Panc1 (cell line): Measurements from ENCODE around the gene TACR1. TPM values are rescaled to one million over a fixed set of nuclear protein-coding genes. Genes with fewer than 3 reads are reported as not detected.

Experiments used
- ATAC-seq: fragments of 200-7000 bp; cut with Tn5 transposase; 2 replicates; pipeline ENCODE4 v1.9.1; 2020; ENCODE audit warnings: mild to moderate bottlenecking, moderate library complexity
- BruUV-seq: library from RNA; stranded (reverse); fragments of 400-500 nt; replicated peaks from 2 replicates; lab custom pipeline; 2021; lab: Mats Ljungman, UMichigan
- CTCF ChIA-PET: fragments of 300-600 bp; sonication (Branson Sonifier 250); formaldehyde crosslinking; loops from one replicate; lab custom pipeline; 2022; ENCODE audit warnings: antibody characterized with exemption; lab: Charles Lee
- POLR2A ChIA-PET: fragments of 300-600 bp; sonication (Branson Sonifier 250); formaldehyde crosslinking; loops from one replicate; lab custom pipeline; 2022; ENCODE audit warnings: antibody characterized with exemption; lab: Charles Lee
- DNase-seq: peaks from one replicate; pipeline ENCODE4 v3.0.0-alpha.2; 2010; ENCODE audit warnings: low read depth, low spot score
- H3K27ac ChIP-seq: 2 replicates; pipeline ENCODE4 v1.5.1; 2011; ENCODE audit warnings: mild to moderate bottlenecking, low read length, inconsistent platforms
- H3K27me3 ChIP-seq: fragments of 200-500 bp; sonication (Bioruptor generic); 2 replicates; pipeline ENCODE4 v1.6.0; 2014; ENCODE audit warnings: low read length, inconsistent platforms; ENCODE audit not compliant: control insufficient read depth, insufficient read depth
- H3K36me3 ChIP-seq: fragments of 200-500 bp; sonication (Bioruptor generic); 2 replicates; pipeline ENCODE4 v1.5.1; 2014; ENCODE audit warnings: inconsistent platforms, mild to moderate bottlenecking, low read length, moderate library complexity; ENCODE audit not compliant: control insufficient read depth, insufficient read depth
- H3K4me1 ChIP-seq: 2 replicates; pipeline ENCODE4 v1.5.1; 2011; ENCODE audit warnings: inconsistent platforms, mild to moderate bottlenecking, low read length, moderate library complexity; ENCODE audit not compliant: control insufficient read depth, insufficient read depth
- H3K4me3 ChIP-seq, 2 experiments: 2 replicates each; pipeline ENCODE4 v1.5.1; 2011 to 2012; ENCODE audit warnings: low read depth in 2 of 2, low read length in 2 of 2, mild to moderate bottlenecking in 2 of 2, inconsistent platforms in 1 of 2, moderate library complexity in 1 of 2
- H3K9me3 ChIP-seq: fragments of 200-500 bp; sonication (Bioruptor generic); 2 replicates; pipeline ENCODE4 v1.5.1; 2014; ENCODE audit warnings: low read depth, mild to moderate bottlenecking, inconsistent platforms, low read length, moderate library complexity; ENCODE audit not compliant: control insufficient read depth, insufficient read depth
- CTCF ChIP-seq: fragments of 450-650 bp; IDR thresholded peaks from 2 replicates; pipeline ENCODE4 v1.5.1; 2017; ENCODE audit warnings: mild to moderate bottlenecking
- POLR2AphosphoS5 ChIP-seq: IDR thresholded peaks from 2 replicates; pipeline ENCODE4 v1.6.1; 2012; ENCODE audit warnings: mild to moderate bottlenecking, low read depth, low read length, moderate library complexity
- REST ChIP-seq, 2 experiments: IDR thresholded peaks; 2 replicates each; pipeline ENCODE4 v1.6.1; 2011 to 2012; ENCODE audit warnings: low read depth in 2 of 2, control low read depth in 1 of 2, low read length in 1 of 2, mild to moderate bottlenecking in 1 of 2, moderate library complexity in 1 of 2; ENCODE audit not compliant: insufficient read depth in 1 of 2
- SIN3A ChIP-seq: IDR thresholded peaks from 2 replicates; pipeline ENCODE4 v1.6.1; 2012; ENCODE audit warnings: low read depth, mild to moderate bottlenecking, low read length, moderate library complexity, borderline replicate concordance; ENCODE audit not compliant: insufficient read depth
- TCF7L2 ChIP-seq: IDR thresholded peaks from 2 replicates; pipeline ENCODE4 v1.6.1; 2011; ENCODE audit warnings: mild to moderate bottlenecking, low read depth, low read length, inconsistent platforms
- in situ Hi-C: cut with HindIII; loops from 2 replicates; pipeline ENCODE4 v1.10.0; 2016; ENCODE audit warnings: low sequenced_read_pairs, low pct_unique_long_range_greater_than_20kb
- intact Hi-C: fragments of 100-400 bp; cut with micrococcal nuclease; formaldehyde crosslinking; loops from one replicate; pipeline ENCODE4 v1.10.0; 2022; ENCODE audit not compliant: unreplicated experiment
- total RNA-seq: library from RNA; stranded (reverse); gene quantifications from one replicate; pipeline ENCODE4 v1.2.1, GENCODE V29; 2021; ENCODE audit not compliant: unreplicated experiment

Gene TACR1
- total RNA-seq, 1 experiment from 2014 or later: not detected

GRCh38 chr2:75155115-75155514 is 44.2 kb downstream of the TACR1 start:
- no peak for TF ChIP-seq POLR2AphosphoS5
- no peak for TF ChIP-seq TCF7L2
- TF ChIP-seq REST (IDR thresholded peaks at IDR 0.05; ENCODE audit: insufficient read depth in 1 of 2, low read depth in 2 of 2, low read length in 1 of 2): no peak
- TF ChIP-seq CTCF: no peak
- no peak for TF ChIP-seq SIN3A
- H3K4me1 ChIP-seq: no peaks in the 10 kb centered on the region
- BruUV-seq: no TSS peak
- ChIA-PET CTCF (interaction anchor here (0.7 kb wide), 1 partner anchor 164 kb away, joined by 11 read pairs; no protein-coding TSS in a partner anchor), POLR2A (no interaction called here)
- H3K36me3 ChIP-seq: no peaks in the 10 kb centered on the region
- no peaks in the 10 kb centered on the region for H3K27me3 ChIP-seq
- H3K9me3 ChIP-seq: no peaks in the 10 kb centered on the region
- in situ Hi-C loops (no loop called here), intact Hi-C loops (no loop called here)
- H3K27ac ChIP-seq: no peak overlapping the region
- ATAC-seq: no peak
- no peak for DNase-seq
- H3K4me3 ChIP-seq: no peak overlapping the region

- BruUV-seq: no TSS peak
Measured at GRCh38 chr2:75153221-75153620, 46.1 kb downstream of the TACR1 start.

More at GRCh38 chr2:75153221-75153620, 46.1 kb downstream of the TACR1 start:
- TF ChIP-seq CTCF: no peak
- TF ChIP-seq TCF7L2: no peak
- TF ChIP-seq REST (IDR thresholded peaks at IDR 0.05; ENCODE audit: insufficient read depth in 1 of 2, low read depth in 2 of 2, low read length in 1 of 2): no peak
- TF ChIP-seq SIN3A: no peak
- no peak for TF ChIP-seq POLR2AphosphoS5
- DNase-seq (no peak), ATAC-seq (no peak)
- H3K4me1 ChIP-seq: no peaks in the 10 kb centered on the region
- H3K9me3 ChIP-seq: no peaks in the 10 kb centered on the region
- no peak overlapping the region for H3K27ac ChIP-seq
- H3K27me3 ChIP-seq: no peaks in the 10 kb centered on the region
- ChIA-PET POLR2A (no interaction called here), CTCF (no interaction called here)
- no peaks in the 10 kb centered on the region for H3K36me3 ChIP-seq
- in situ Hi-C loops: no loop called here
- no peak overlapping the region for H3K4me3 ChIP-seq
- intact Hi-C loops: no loop called here
